Stimulated activated naive CD4-positive, alpha-beta T cell (primary cell): ENCODE data around the gene USP4.
"Not testable (repeated sequence)": the region's sequence is repeated elsewhere in the genome, so short reads cannot be mapped to it uniquely, and the experiment has no call there.

Experiments
- DNase-seq, 6 experiments: peaks; one replicate each; lab custom pipeline; 2025; lab: John Stamatoyannopoulos, UW

The USP4 gene

GRCh38 chr3:49253512-49253911, 86.3 kb downstream of the USP4 start:
- no peak for DNase-seq

DNA sequence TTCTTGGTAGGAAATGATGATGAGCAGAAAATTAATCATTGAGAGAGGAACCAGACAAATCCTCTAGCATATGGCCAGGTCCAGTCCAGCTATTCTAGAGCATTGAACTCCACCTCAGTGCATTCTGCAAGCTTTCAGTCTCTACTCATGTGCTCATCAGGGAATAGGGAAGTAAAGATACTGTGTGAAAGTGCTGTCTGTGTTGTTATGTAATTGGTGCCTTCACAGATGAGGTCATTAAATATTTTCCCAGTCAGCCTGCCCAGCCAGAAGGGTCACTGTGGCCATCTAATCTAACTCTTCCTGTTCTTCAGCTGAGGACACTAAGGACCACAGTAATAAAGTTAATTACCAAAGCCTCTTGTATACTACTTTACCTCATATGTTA, 91.0 kb downstream of the USP4 start:
- DNase-seq, result no peak

DNA sequence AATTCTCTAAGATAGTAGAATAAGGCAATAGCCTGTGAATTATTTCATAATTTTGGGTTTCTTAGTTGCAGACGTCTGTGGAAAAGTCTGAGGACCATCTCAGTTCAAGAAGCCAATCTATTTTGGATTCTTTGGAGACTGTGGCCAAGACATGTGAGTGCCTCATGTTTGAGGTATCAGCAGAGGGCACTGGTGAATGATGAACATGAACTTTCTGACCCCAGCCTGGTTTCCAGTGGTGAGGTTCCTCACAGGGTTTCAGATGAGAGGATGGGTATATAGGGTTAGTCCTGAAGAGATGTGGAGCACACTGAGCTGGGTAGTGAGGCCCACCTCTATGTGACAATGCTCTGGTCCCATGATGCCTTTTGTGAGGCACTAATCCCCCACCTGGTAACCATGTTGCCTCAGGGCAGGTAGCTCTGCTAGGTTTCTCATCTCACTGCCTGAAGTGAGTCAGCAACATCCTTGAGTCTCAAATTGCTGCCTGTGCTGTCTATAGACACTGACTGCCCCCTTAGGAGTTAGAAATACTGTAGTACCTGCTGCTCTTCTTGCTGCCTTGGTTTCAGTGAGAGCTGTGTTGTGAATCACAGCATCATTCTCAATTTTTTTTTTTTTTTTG, 95.2 kb downstream of the USP4 start:
- DNase-seq, result no peak

DNA sequence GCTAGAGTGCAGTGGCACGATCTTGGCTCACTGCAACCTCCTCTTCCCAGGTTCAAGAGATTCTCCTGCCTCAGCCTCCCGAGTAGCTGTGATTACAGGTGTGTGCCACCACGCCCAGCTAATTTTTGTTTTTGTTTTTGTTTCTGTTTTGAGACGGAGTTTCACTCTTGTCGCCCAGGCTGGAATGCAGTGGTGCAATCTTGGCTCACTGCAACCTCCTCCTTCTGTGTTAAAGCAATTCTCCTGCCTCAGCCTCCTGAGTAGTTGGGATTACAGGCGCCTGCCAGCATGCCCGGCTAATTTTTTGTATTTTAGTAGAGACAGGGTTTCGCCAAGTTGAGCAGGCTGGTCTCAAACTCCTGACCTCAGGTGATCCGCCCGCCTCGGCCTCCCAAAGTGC, 99.8 kb downstream of the USP4 start:
- not testable (repeated sequence) for DNase-seq

- DNase-seq, result no peak
These were observed 101.4 kb downstream of the USP4 start for GRCh38 chr3:49238274-49239127.

GRCh38 chr3:49237344-49237743, 102.5 kb downstream of the USP4 start:
- DNase-seq, result no peak

GRCh38 chr3:49236226-49236625, 103.6 kb downstream of the USP4 start:
- no peak for DNase-seq

DNA sequence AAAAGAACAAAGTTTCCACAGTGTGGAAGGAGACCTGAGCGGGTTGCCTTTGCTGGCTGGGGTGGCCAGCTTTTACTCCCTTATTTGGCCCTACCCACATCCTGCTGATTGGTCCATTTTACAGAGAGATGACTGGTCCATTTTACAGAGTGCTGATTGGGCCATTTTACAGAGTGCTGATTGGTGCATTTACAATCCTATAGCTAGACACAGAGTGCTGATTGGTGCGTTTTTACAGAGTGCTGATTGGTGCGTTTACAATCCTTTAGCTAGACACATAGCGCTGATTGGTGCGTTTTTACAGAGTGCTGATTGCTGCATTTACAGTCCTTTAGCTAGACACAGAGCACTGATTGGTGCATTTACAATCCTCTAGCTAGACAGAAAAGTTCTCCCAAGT, 111.0 kb downstream of the USP4 start:
- not testable (repeated sequence) for DNase-seq
